GM12875 (cell line): ENCODE data around the gene INPP5F.

ENCODE experiments used
- H3K4me3 ChIP-seq: one replicate; pipeline ENCODE4 v1.5.1; 2011; ENCODE audit warnings: low read depth, low read length, control low read depth
- TF ChIP-seq, protein P1 (sequence below): IDR thresholded peaks from 2 replicates; pipeline ENCODE4 v1.5.1; 2011; ENCODE audit warnings: low read depth, mild to moderate bottlenecking, control low read depth, inconsistent platforms, low read length, moderate library complexity, borderline replicate concordance; ENCODE audit not compliant: insufficient read depth

The INPP5F gene

DNA sequence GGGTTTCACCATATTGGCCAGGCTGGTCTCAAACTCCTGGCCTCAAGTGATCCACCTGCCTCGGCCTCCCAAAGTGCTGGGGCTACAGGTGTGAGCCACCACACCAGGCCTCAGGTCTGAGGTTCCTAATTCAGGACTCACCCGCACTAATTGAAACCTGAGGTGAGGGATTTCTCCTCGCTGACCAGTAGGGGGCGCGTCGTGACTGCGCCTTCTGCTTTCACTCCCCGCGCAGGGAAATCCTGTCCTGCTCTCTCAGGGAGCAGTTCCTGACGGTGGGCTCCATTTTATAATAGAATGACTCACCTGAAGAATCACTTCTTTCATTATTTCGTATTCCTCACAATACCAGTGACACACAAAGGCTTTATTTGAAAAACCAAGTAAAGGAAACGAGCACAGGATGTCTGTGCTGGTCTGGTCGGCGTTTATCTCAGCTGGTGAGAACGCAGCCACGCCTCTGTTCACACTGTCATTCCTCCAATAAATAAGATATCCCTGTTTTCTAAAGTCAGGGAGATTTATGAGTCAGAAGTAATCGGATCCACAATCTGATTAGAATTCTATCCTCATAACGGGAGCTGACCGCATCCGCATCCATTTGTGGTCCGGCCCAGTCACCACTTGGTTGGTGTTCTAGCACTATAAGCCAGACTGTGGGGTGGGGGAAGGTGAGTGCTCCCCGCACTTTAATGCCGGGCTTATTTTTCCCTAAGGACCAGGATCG, 39.2 kb upstream of the INPP5F start:
- no peak overlapping the region for H3K4me3 ChIP-seq
- TF ChIP-seq, protein P1, sequence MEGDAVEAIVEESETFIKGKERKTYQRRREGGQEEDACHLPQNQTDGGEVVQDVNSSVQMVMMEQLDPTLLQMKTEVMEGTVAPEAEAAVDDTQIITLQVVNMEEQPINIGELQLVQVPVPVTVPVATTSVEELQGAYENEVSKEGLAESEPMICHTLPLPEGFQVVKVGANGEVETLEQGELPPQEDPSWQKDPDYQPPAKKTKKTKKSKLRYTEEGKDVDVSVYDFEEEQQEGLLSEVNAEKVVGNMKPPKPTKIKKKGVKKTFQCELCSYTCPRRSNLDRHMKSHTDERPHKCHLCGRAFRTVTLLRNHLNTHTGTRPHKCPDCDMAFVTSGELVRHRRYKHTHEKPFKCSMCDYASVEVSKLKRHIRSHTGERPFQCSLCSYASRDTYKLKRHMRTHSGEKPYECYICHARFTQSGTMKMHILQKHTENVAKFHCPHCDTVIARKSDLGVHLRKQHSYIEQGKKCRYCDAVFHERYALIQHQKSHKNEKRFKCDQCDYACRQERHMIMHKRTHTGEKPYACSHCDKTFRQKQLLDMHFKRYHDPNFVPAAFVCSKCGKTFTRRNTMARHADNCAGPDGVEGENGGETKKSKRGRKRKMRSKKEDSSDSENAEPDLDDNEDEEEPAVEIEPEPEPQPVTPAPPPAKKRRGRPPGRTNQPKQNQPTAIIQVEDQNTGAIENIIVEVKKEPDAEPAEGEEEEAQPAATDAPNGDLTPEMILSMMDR, result peak; percentile 85

DNA sequence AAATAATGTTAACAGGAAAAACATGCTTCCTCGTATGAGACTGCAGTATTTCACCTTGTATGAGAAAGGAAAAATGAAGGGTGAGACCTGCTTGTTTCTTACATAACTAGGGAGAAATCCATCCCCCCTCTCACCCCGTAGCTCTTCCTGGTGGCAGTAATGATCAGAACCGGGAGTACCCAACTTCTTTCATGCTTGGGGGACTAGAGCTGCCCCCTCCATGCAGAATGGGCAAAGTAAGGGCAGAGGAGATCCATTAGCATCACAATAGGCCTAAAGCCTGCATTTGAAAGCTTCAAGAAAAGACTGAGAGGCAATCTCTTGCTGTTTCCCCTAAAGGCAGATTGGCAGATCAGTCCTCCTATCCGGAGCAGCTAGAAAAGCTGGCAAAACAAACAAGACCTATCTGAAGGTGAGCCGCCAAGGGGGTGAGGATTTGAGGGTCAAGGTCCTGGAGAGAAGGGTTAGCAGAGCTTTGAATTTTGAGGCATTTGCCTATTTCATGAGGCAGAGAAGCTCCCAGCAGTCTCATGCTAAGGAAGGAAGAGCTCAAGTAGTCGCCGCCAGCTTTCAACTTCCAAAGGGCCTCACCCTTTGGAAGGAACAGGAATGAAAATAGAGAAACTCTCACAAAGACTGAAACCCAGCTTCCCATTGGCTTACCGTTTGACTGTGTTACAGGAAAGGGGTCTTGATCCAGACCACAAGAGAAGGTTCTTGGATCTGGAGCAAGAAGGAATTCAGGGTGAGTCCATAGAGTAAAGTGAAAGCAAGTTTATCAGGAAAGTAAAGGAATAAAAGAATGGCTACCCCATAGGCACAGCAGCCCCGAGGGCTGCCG, 38.4 kb upstream of the INPP5F start:
- H3K4me3 ChIP-seq, result no peak overlapping the region
- TF ChIP-seq, protein P1, result no peak

DNA sequence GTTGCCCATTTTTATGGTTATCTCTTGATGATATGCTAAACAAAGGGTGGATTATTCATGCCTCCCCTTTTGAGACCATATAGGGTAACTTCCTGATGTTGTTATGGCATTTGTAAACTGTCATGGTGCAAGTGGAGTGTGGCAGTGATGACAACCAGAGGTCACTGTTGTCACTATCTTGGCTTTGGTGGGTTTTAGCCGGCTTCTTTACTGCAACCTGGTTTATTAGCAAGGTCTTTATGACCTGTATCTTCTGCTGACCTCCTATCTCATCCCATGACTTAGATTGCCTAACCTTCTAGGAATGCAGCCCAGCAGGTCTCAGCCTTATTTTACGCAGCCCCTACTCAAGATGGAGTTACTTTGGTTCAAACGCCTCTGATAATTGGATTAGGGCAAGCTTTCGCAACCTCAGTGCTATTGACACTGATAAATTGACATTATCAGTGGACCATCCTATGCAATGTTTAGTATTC, 37.8 kb upstream of the INPP5F start:
- H3K4me3 ChIP-seq, result no peak overlapping the region
- TF ChIP-seq, protein P1, result peak; percentile 23; the same call in 1 of the 2 replicates

DNA sequence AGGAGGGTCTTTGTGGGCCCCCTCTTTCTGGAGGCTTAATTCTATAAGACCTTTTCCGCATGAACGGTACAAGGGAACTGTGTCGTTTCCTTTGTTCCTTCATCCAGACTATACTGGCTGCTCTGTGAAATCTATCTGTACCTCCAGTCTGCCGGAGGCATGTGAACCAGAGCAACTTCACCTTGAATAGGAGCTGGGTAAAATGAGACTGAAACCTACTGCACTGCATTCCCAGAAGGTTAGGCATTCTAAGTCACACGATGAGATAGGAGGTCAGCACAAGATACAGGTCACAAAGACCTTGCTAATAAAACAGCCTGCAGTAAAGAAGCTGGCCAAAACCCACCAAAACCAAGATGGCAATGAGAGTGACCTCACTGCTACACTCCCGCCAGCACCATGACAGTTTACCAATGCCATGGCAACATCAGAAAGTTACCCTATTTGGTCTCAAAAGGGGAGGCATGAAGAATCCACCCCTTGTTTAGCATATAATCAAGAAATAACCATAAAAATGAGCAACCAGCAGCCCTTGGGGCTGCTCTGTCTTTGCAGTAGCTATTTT, 36.8 kb upstream of the INPP5F start:
- H3K4me3 ChIP-seq, result no peak overlapping the region
- TF ChIP-seq, protein P1, result no peak

DNA sequence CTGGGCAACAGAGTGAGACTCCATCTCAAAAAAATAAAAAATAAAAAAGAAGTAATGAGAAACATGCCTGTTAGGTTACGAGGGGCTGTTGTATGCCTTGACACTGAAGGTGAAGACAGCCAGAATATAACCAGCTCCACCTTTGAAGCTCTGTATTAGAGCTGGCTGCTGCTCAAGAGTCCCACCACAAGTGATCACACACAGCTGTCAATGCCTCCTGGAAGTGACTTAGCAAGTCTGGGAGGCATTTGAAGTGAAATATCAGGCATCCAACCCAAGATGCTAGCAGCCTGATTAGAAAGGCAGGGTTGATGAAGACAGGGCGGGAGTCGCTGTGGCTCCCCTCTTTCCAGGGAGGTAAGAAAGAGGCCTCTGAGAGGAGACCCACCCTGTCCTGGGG, 34.1 kb upstream of the INPP5F start:
- H3K4me3 ChIP-seq, result no peak overlapping the region
- TF ChIP-seq, protein P1, result no peak

DNA sequence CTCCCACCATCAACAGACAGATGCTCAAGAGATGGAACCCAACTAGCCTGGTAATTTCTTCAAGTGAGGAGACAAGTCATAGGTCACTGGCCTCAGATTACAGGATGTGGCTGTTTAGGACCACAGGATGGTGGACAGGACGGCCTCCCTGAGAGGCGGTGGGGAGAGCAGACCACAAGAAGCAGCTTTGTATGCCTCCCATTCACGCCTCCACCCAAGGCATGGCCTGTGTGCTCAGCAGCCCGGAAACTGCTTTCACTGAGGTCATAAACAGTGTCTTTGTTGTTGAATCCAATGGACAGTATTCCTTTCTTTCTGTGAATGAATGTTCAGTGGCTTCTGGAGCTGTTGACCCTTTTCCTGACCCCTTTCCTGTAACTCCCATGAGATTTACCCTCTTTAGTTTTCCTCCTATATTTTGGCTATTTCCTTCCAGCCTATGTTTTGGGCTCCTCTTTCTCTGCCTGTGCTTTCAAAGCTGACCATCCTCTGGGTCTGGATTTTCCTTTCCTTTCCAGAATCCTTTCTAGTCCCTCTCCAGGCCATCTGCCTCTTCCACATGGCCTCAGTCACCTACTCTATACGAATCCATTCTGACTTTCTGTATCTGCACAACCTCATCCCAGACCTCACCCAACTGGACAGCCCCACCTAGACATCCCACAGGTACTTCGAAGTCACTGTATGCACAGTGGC, 32.4 kb upstream of the INPP5F start:
- no peak overlapping the region for H3K4me3 ChIP-seq
- TF ChIP-seq, protein P1, result no peak
